ENCODE measurements around the gene ARRDC4.

ARRDC4 gene

GRCh38 chr15:97947465-97948260 lies 12.8 kb upstream of the ARRDC4 start:
- FAIRE-seq: no peak
- TF ChIP-seq POLR2A (IDR thresholded peaks at IDR 0.05; ENCODE audit: low read depth, low read length): no peak
- no peak for TF ChIP-seq TAF1 (IDR thresholded peaks at IDR 0.05; ENCODE audit: borderline replicate concordance, low read depth, low read length)
- no peak for TF ChIP-seq POLR2AphosphoS5 (IDR thresholded peaks at IDR 0.05; ENCODE audit: low read depth, low read length)
- DNase-seq (ENCODE audit: insufficient read length): no peak

GRCh38 chr15:97953254-97953653 lies 7.2 kb upstream of the ARRDC4 start:
- DNase-seq (ENCODE audit: insufficient read length): no peak
- TF ChIP-seq POLR2A (IDR thresholded peaks at IDR 0.05; ENCODE audit: low read depth, low read length) (no peak), TAF1 (IDR thresholded peaks at IDR 0.05; ENCODE audit: borderline replicate concordance, low read depth, low read length) (no peak), POLR2AphosphoS5 (IDR thresholded peaks at IDR 0.05; ENCODE audit: low read depth, low read length) (no peak)
- no peak for FAIRE-seq

GRCh38 chr15:97953748-97954147 lies 6.8 kb upstream of the ARRDC4 start:
- no peak for DNase-seq (ENCODE audit: insufficient read length)
- TF ChIP-seq POLR2A (IDR thresholded peaks at IDR 0.05; ENCODE audit: low read depth, low read length): no peak
- no peak for TF ChIP-seq POLR2AphosphoS5 (IDR thresholded peaks at IDR 0.05; ENCODE audit: low read depth, low read length)
- TF ChIP-seq TAF1 (IDR thresholded peaks at IDR 0.05; ENCODE audit: borderline replicate concordance, low read depth, low read length): no peak
- no peak for FAIRE-seq

GRCh38 chr15:97955035-97955434 lies 5.5 kb upstream of the ARRDC4 start:
- no peak for TF ChIP-seq POLR2AphosphoS5 (IDR thresholded peaks at IDR 0.05; ENCODE audit: low read depth, low read length)
- TF ChIP-seq TAF1 (IDR thresholded peaks at IDR 0.05; ENCODE audit: borderline replicate concordance, low read depth, low read length): no peak
- TF ChIP-seq POLR2A (IDR thresholded peaks at IDR 0.05; ENCODE audit: low read depth, low read length): no peak
- no peak for DNase-seq (ENCODE audit: insufficient read length)
- FAIRE-seq: no peak

- DNase-seq (ENCODE audit: insufficient read length): no peak
- no peak for TF ChIP-seq POLR2A (IDR thresholded peaks at IDR 0.05; ENCODE audit: low read depth, low read length)
- no peak for TF ChIP-seq TAF1 (IDR thresholded peaks at IDR 0.05; ENCODE audit: borderline replicate concordance, low read depth, low read length)
- no peak for TF ChIP-seq POLR2AphosphoS5 (IDR thresholded peaks at IDR 0.05; ENCODE audit: low read depth, low read length)
- FAIRE-seq: no peak
Observed at GRCh38 chr15:97955529-97955928, 5.0 kb upstream of the ARRDC4 start.

- DNase-seq (ENCODE audit: insufficient read length) (no peak), FAIRE-seq (no peak)
- TF ChIP-seq TAF1 (IDR thresholded peaks at IDR 0.05; ENCODE audit: borderline replicate concordance, low read depth, low read length) (no peak), POLR2A (IDR thresholded peaks at IDR 0.05; ENCODE audit: low read depth, low read length) (no peak), POLR2AphosphoS5 (IDR thresholded peaks at IDR 0.05; ENCODE audit: low read depth, low read length) (no peak)
Observed at GRCh38 chr15:97959724-97960363, 659 bp upstream of the ARRDC4 start.

- no peak for DNase-seq (ENCODE audit: insufficient read length)
- TF ChIP-seq POLR2AphosphoS5 (IDR thresholded peaks at IDR 0.05; ENCODE audit: low read depth, low read length) (no peak), POLR2A (IDR thresholded peaks at IDR 0.05; ENCODE audit: low read depth, low read length) (no peak), TAF1 (IDR thresholded peaks at IDR 0.05; ENCODE audit: borderline replicate concordance, low read depth, low read length) (no peak)
- FAIRE-seq: no peak
Observed at GRCh38 chr15:97961067-97961954, 808 bp downstream of the ARRDC4 start.

- no peak for DNase-seq (ENCODE audit: insufficient read length)
- TF ChIP-seq POLR2A (IDR thresholded peaks at IDR 0.05; ENCODE audit: low read depth, low read length) (no peak), POLR2AphosphoS5 (IDR thresholded peaks at IDR 0.05; ENCODE audit: low read depth, low read length) (no peak), TAF1 (IDR thresholded peaks at IDR 0.05; ENCODE audit: borderline replicate concordance, low read depth, low read length) (no peak)
- no peak for FAIRE-seq
Observed at GRCh38 chr15:97962263-97962662, 1.8 kb downstream of the ARRDC4 start.

GRCh38 chr15:97963779-97964178 lies 3.3 kb downstream of the ARRDC4 start:
- DNase-seq (ENCODE audit: insufficient read length) (no peak), FAIRE-seq (no peak)
- TF ChIP-seq POLR2AphosphoS5 (IDR thresholded peaks at IDR 0.05; ENCODE audit: low read depth, low read length) (no peak), POLR2A (IDR thresholded peaks at IDR 0.05; ENCODE audit: low read depth, low read length) (no peak), TAF1 (IDR thresholded peaks at IDR 0.05; ENCODE audit: borderline replicate concordance, low read depth, low read length) (no peak)

- no peak for DNase-seq (ENCODE audit: insufficient read length)
- FAIRE-seq: no peak
- TF ChIP-seq POLR2AphosphoS5 (IDR thresholded peaks at IDR 0.05; ENCODE audit: low read depth, low read length): no peak
Observed at GRCh38 chr15:97966246-97966645, 5.7 kb downstream of the ARRDC4 start.

GRCh38 chr15:97966924-97967620 lies 6.6 kb downstream of the ARRDC4 start:
- no peak for FAIRE-seq
- no peak for DNase-seq (ENCODE audit: insufficient read length)
- TF ChIP-seq TAF1 (IDR thresholded peaks at IDR 0.05; ENCODE audit: borderline replicate concordance, low read depth, low read length) (no peak), POLR2A (IDR thresholded peaks at IDR 0.05; ENCODE audit: low read depth, low read length) (no peak), POLR2AphosphoS5 (IDR thresholded peaks at IDR 0.05; ENCODE audit: low read depth, low read length) (no peak)
